HG02885 (cell line): Measurements from ENCODE around the gene ZFYVE9.

Experiments used
- ATAC-seq: cut with Tn5 transposase; IDR thresholded peaks from one replicate; pipeline ENCODE4 v1.9.1; 2021; ENCODE audit warnings: mild to moderate bottlenecking; ENCODE audit not compliant: unreplicated experiment, poor library complexity

Gene ZFYVE9

GRCh38 chr1:52239708-52240001, 97.8 kb downstream of the ZFYVE9 start:
- peak; percentile 54 for ATAC-seq

- ATAC-seq, result no peak
These were observed 98.8 kb downstream of the ZFYVE9 start for GRCh38 chr1:52240592-52241210.

GRCh38 chr1:52243221-52243987, 101.5 kb downstream of the ZFYVE9 start:
- no peak for ATAC-seq

GRCh38 chr1:52249831-52250230, 107.9 kb downstream of the ZFYVE9 start:
- ATAC-seq, result no peak

- ATAC-seq, result no peak
These were observed 111.5 kb downstream of the ZFYVE9 start for GRCh38 chr1:52253421-52253820.

- ATAC-seq, result no peak
These were observed 118.0 kb downstream of the ZFYVE9 start for GRCh38 chr1:52259886-52260285.

- no peak for ATAC-seq
These were observed 121.4 kb downstream of the ZFYVE9 start for GRCh38 chr1:52263153-52263910.

- ATAC-seq, result no peak
These were observed 122.7 kb downstream of the ZFYVE9 start for GRCh38 chr1:52264530-52265115.

- ATAC-seq, result no peak
These were observed 124.6 kb downstream of the ZFYVE9 start for GRCh38 chr1:52266507-52266906.

GRCh38 chr1:52268372-52268771, 126.5 kb downstream of the ZFYVE9 start:
- ATAC-seq, result no peak

- no peak for ATAC-seq
These were observed 139.6 kb downstream of the ZFYVE9 start for GRCh38 chr1:52281518-52281917.

- ATAC-seq, result no peak
These were observed 146.4 kb downstream of the ZFYVE9 start for GRCh38 chr1:52288286-52288685.

GRCh38 chr1:52294580-52294979, 152.7 kb downstream of the ZFYVE9 start:
- ATAC-seq, result no peak

- ATAC-seq, result peak; percentile 47
These were observed 154.5 kb downstream of the ZFYVE9 start for GRCh38 chr1:52296345-52296744.

GRCh38 chr1:52305417-52306226, 163.7 kb downstream of the ZFYVE9 start:
- no peak for ATAC-seq

GRCh38 chr1:52306227-52307006, 164.5 kb downstream of the ZFYVE9 start:
- no peak for ATAC-seq

- no peak for ATAC-seq
These were observed 179.2 kb downstream of the ZFYVE9 start for GRCh38 chr1:52321061-52321460.

- ATAC-seq, result no peak
These were observed 181.8 kb downstream of the ZFYVE9 start for GRCh38 chr1:52323731-52324130.

- no peak for ATAC-seq
These were observed 183.9 kb downstream of the ZFYVE9 start for GRCh38 chr1:52325786-52326185.

GRCh38 chr1:52328615-52329014, 186.7 kb downstream of the ZFYVE9 start:
- ATAC-seq, result no peak
